HepG2 (cell line): Measurements from ENCODE around the gene ACTL8. TPM values are rescaled to one million over a fixed set of nuclear protein-coding genes. Genes with fewer than 3 reads are reported as not detected.

ENCODE experiments used
- ATAC-seq: fragments of 200-7000 bp; cut with Tn5 transposase; 3 replicates; pipeline ENCODE4 v1.9.1; 2020; ENCODE audit warnings: mild to moderate bottlenecking, moderate library complexity
- BruUV-seq: library from RNA; stranded (reverse); fragments of 400-500 nt; replicated peaks from 2 replicates; lab custom pipeline; 2021; lab: Mats Ljungman, UMichigan
- CTCF ChIA-PET: fragments of 300-600 bp; formaldehyde crosslinking; extraction: SDS; loops from one replicate; lab custom pipeline; 2021; ENCODE audit warnings: low total read pairs, inconsistent platforms, low intra/inter-chr PET ratio; lab: Yijun Ruan, JAX
- POLR2A ChIA-PET: fragments of 350-600 bp; sonication (Branson Sonifier 250); formaldehyde crosslinking; loops from one replicate; lab custom pipeline; 2020; ENCODE audit warnings: antibody characterized with exemption, inconsistent platforms; lab: Yijun Ruan, JAX
- DNase-seq: peaks from one replicate; pipeline ENCODE4 v3.0.0-alpha.2; 2015; ENCODE audit warnings: low spot score
- FAIRE-seq: peaks from 3 replicates; lab custom pipeline; 2011; peaks lifted over from hg19 to GRCh38; lab: Jason Lieb, UNC
- H2AFZ ChIP-seq: one replicate; pipeline ENCODE4 v1.6.1; 2011; ENCODE audit warnings: low read length, inconsistent platforms
- H3K27ac ChIP-seq: fragments of 300-600 bp; 3 replicates; pipeline ENCODE4 v1.8.0; 2011; ENCODE audit warnings: mixed run types, mild to moderate bottlenecking, mixed read lengths, low read length, inconsistent platforms; ENCODE audit not compliant: insufficient read depth; ENCODE audit errors: extremely low read length
- H3K27me3 ChIP-seq, 2 experiments: fragments of 200-600 bp in 1 of 2; 2 replicates in 1 of 2; 3 replicates in 1 of 2; pipeline versions ENCODE4 v1.6.0 to v1.8.0; 2011; ENCODE audit warnings: low read length in 2 of 2, mild to moderate bottlenecking in 2 of 2, moderate library complexity in 2 of 2, inconsistent platforms in 1 of 2; ENCODE audit not compliant: insufficient read depth in 2 of 2, control insufficient read depth in 1 of 2
- H3K36me3 ChIP-seq, 2 experiments: fragments of 200-600 bp in 1 of 2; replicated peaks in 1 of 2; 2 replicates in 1 of 2; 3 replicates in 1 of 2; pipeline versions ENCODE4 v1.5.1 to v1.8.0; 2011; ENCODE audit warnings: low read length in 2 of 2, inconsistent platforms in 1 of 2; ENCODE audit not compliant: insufficient read depth in 2 of 2, control insufficient read depth in 1 of 2
- H3K4me1 ChIP-seq: 2 replicates; pipeline ENCODE4 v1.5.1; 2012; ENCODE audit warnings: low read length, inconsistent platforms; ENCODE audit not compliant: insufficient read depth
- H3K4me2 ChIP-seq: 2 replicates; pipeline ENCODE4 v1.6.0; 2011; ENCODE audit warnings: low read depth, low read length, inconsistent platforms
- H3K4me3 ChIP-seq, 3 experiments: fragments of 200-600 bp in 1 of 3; sonication (generic), shearing (Covaris generic) in 1 of 3; replicated peaks in 1 of 3; 2 replicates each; pipeline ENCODE4 v1.5.1; 2011 to 2016; ENCODE audit warnings: low read length in 3 of 3, inconsistent platforms in 2 of 3, low read depth in 2 of 3, mild to moderate bottlenecking in 2 of 3, control low read depth in 1 of 3, mixed read lengths in 1 of 3; ENCODE audit not compliant: insufficient read depth in 1 of 3
- H3K79me2 ChIP-seq: one replicate; pipeline ENCODE4 v1.6.1; 2011; ENCODE audit warnings: low read length, inconsistent platforms; ENCODE audit not compliant: insufficient read depth
- H3K9ac ChIP-seq: 2 replicates; pipeline ENCODE4 v1.6.0; 2011; ENCODE audit warnings: mild to moderate bottlenecking, low read depth, low read length, inconsistent platforms; ENCODE audit not compliant: insufficient read depth
- H3K9me3 ChIP-seq: 2 replicates; pipeline ENCODE4 v1.5.1; 2012; ENCODE audit warnings: mild to moderate bottlenecking, low read length
- H4K20me1 ChIP-seq: 2 replicates; pipeline ENCODE4 v1.6.0; 2011; ENCODE audit warnings: inconsistent platforms, mild to moderate bottlenecking, low read length, moderate library complexity; ENCODE audit not compliant: insufficient read depth
- GTF3A ChIP-seq: sonication (generic); formaldehyde crosslinking; conservative IDR thresholded peaks from 2 replicates; pipeline ENCODE4 v1.4.0; 2020; ENCODE audit warnings: mild to moderate bottlenecking, missing genetic modification reagents
- HOXA7 ChIP-seq: sonication (generic); formaldehyde crosslinking; IDR thresholded peaks from 2 replicates; pipeline ENCODE4 v1.8.1; 2022; ENCODE audit warnings: mild to moderate bottlenecking, missing genetic modification reagents, moderate library complexity
- KLF15 ChIP-seq: sonication (generic); formaldehyde crosslinking; IDR thresholded peaks from 2 replicates; pipeline ENCODE4 v1.8.1; 2023; ENCODE audit warnings: borderline replicate concordance, mild to moderate bottlenecking, inconsistent platforms, missing genetic modification reagents, mixed read lengths
- SMAD9 ChIP-seq: sonication (generic); formaldehyde crosslinking; IDR thresholded peaks from 2 replicates; pipeline ENCODE4 v1.5.1; 2020; ENCODE audit warnings: mild to moderate bottlenecking, missing genetic modification reagents
- SMARCE1 ChIP-seq: fragments of 450-650 bp; IDR thresholded peaks from 2 replicates; pipeline ENCODE4 v1.6.1; 2017; ENCODE audit warnings: borderline replicate concordance
- TMF1 ChIP-seq: sonication (generic); formaldehyde crosslinking; IDR thresholded peaks from 2 replicates; pipeline ENCODE4 v1.8.1; 2022; ENCODE audit warnings: low read depth, missing genetic modification reagents
- WIZ ChIP-seq: sonication (generic); formaldehyde crosslinking; IDR thresholded peaks from 2 replicates; pipeline ENCODE4 v1.5.1; 2020; ENCODE audit warnings: mild to moderate bottlenecking, missing genetic modification reagents
- ZFYVE20 ChIP-seq: sonication (generic); formaldehyde crosslinking; IDR thresholded peaks from 2 replicates; pipeline ENCODE4 v1.8.0; 2023; ENCODE audit warnings: low read depth, mild to moderate bottlenecking, moderate library complexity, missing genetic modification reagents, borderline replicate concordance
- ZNF260 ChIP-seq: sonication (generic); formaldehyde crosslinking; IDR thresholded peaks from 2 replicates; pipeline ENCODE4 v1.4.0; 2020; ENCODE audit warnings: missing genetic modification reagents, low read depth, mild to moderate bottlenecking, borderline replicate concordance
- ZNF432 ChIP-seq: sonication (generic); formaldehyde crosslinking; IDR thresholded peaks from 2 replicates; pipeline ENCODE4 v1.5.0; 2020; ENCODE audit warnings: missing genetic modification reagents, mild to moderate bottlenecking, borderline replicate concordance
- WGBS: methylation state at CpG from one replicate; pipeline ENCODE4 v1.1.6; 2017; ENCODE audit warnings: low lambda C conversion rate; 5-methylcytosine and 5-hydroxymethylcytosine counted together
- in situ Hi-C: cut with HindIII; loops from 2 replicates; pipeline ENCODE4 v1.10.0; 2017; ENCODE audit warnings: low pct_unique_long_range_greater_than_20kb; ENCODE audit not compliant: extremely low pct_ligation_motif_present
- intact Hi-C: fragments of 100-400 bp; cut with micrococcal nuclease; formaldehyde crosslinking; loops from one replicate; pipeline ENCODE4 v1.10.0; 2022; ENCODE audit not compliant: unreplicated experiment
- polyA plus RNA-seq, 8 experiments: library from polyadenylated mRNA; depleted of rRNA in 3 of 8; stranded (reverse) in 7 of 8; unstranded in 1 of 8; fragments of >200 nt; fragmentation: Illumina TruSeq in 4 of 8; extraction: Trizol in 4 of 8; gene quantifications; 2 replicates each; pipeline versions ENCODE4 v1.2.1 to v1.2.3, GENCODE V29; 2011 to 2016; ENCODE audit warnings: low read depth in 4 of 8, missing spikeins in 1 of 8, mixed read lengths in 1 of 8; ENCODE audit not compliant: insufficient read depth in 1 of 8
- total RNA-seq, 5 experiments: library from RNA; depleted of rRNA; stranded (reverse); fragments of >200 nt; fragmentation: Illumina TruSeq; extraction: Trizol; gene quantifications; 2 replicates each; pipeline ENCODE4 v1.2.3, GENCODE V29; 2016; ENCODE audit warnings: low read depth in 1 of 5
- TF ChIP-seq, protein P1 (sequence below): sonication (generic); formaldehyde crosslinking; IDR thresholded peaks from 2 replicates; pipeline ENCODE4 v1.8.1; 2023; ENCODE audit warnings: mild to moderate bottlenecking, missing genetic modification reagents, borderline replicate concordance
- TF ChIP-seq, protein P2 (sequence below): sonication (generic); formaldehyde crosslinking; IDR thresholded peaks from 2 replicates; pipeline ENCODE4 v1.5.0; 2020; ENCODE audit warnings: missing genetic modification reagents
- TF ChIP-seq, protein P3 (sequence below): sonication (generic); formaldehyde crosslinking; IDR thresholded peaks from 2 replicates; pipeline ENCODE4 v1.8.1; 2022; ENCODE audit warnings: mild to moderate bottlenecking, missing genetic modification reagents
- TF ChIP-seq, protein P4 (sequence below): sonication (generic); formaldehyde crosslinking; IDR thresholded peaks from 2 replicates; pipeline ENCODE4 v1.5.1; 2020; ENCODE audit warnings: missing genetic modification reagents, mild to moderate bottlenecking, borderline replicate concordance
- TF ChIP-seq, protein P5 (sequence below): sonication (generic); formaldehyde crosslinking; IDR thresholded peaks from 2 replicates; pipeline ENCODE4 v1.9.0; 2021; ENCODE audit warnings: mild to moderate bottlenecking, missing genetic modification reagents

The ACTL8 gene
- total and polyA plus RNA-seq, 2 of the 13 experiments (the other 11 are each of a cell fraction or from before 2014, with no cell fraction given): 0.09 to 0.64 TPM

DNA sequence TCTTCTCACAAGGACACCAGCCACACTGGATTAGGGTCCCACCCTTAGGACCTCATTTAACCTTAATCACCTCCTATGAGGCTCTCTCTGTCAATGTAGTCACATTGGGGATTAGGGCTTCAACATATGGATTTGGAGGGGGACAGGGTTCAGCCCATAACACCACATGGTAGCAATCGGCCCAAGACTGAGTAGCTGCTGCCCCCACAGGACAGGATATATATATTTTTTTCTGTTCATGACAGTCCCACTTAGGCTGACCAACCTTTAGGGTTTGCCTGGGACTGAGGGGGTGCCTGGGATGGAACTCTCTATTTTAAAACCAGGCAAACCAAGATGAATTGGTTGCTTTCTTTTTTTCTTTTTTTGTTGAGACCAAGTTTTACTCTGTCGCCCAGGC, 8.2 kb upstream of the ACTL8 start:
- Histone ChIP-seq H2AFZ (no peak overlapping the region), H3K36me3 (no peaks in the 10 kb centered on the region), H3K79me2 (no peaks in the 10 kb centered on the region), H3K9me3 (no peaks in the 10 kb centered on the region), H3K4me2 (no peak overlapping the region), H3K27me3 (peaks cover 2 to 14% of the 10 kb centered on the region in 2 experiments; a peak in 3 of 5 replicates), H3K4me1 (no peaks in the 10 kb centered on the region), H3K9ac (no peak overlapping the region), H3K4me3 (no peak overlapping the region), H4K20me1 (no peaks in the 10 kb centered on the region), H3K27ac (no peak overlapping the region)
- in situ Hi-C loops (no loop called here), intact Hi-C loops (no loop called here)
- WGBS: 28% methylated on average over 2 of the region's 2 CpGs
- FAIRE-seq (no peak), DNase-seq (no peak), ATAC-seq (no peak)
- no TSS peak for BruUV-seq
- POLR2A ChIA-PET: no interaction called here
- CTCF ChIA-PET: no interaction called here
- TF ChIP-seq GTF3A (CRISPR knock-in tag) (no peak), TMF1 (CRISPR knock-in tag) (no peak), SMARCE1 (no peak), ZNF432 (CRISPR knock-in tag) (no peak), KLF15 (CRISPR knock-in tag) (no peak), HOXA7 (CRISPR knock-in tag) (no peak), ZFYVE20 (no peak), SMAD9 (CRISPR knock-in tag) (no peak), WIZ (CRISPR knock-in tag) (no peak), ZNF260 (CRISPR knock-in tag) (no peak)
- TF ChIP-seq, protein P1, sequence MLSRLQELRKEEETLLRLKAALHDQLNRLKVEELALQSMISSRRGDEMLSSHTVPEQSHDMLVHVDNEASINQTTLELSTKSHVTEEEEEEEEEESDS (CRISPR knock-in tag): no peak
- TF ChIP-seq, protein P2, sequence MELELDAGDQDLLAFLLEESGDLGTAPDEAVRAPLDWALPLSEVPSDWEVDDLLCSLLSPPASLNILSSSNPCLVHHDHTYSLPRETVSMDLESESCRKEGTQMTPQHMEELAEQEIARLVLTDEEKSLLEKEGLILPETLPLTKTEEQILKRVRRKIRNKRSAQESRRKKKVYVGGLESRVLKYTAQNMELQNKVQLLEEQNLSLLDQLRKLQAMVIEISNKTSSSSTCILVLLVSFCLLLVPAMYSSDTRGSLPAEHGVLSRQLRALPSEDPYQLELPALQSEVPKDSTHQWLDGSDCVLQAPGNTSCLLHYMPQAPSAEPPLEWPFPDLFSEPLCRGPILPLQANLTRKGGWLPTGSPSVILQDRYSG (CRISPR knock-in tag): no peak
- TF ChIP-seq, protein P3, sequence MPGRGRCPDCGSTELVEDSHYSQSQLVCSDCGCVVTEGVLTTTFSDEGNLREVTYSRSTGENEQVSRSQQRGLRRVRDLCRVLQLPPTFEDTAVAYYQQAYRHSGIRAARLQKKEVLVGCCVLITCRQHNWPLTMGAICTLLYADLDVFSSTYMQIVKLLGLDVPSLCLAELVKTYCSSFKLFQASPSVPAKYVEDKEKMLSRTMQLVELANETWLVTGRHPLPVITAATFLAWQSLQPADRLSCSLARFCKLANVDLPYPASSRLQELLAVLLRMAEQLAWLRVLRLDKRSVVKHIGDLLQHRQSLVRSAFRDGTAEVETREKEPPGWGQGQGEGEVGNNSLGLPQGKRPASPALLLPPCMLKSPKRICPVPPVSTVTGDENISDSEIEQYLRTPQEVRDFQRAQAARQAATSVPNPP (CRISPR knock-in tag): no peak
- TF ChIP-seq, protein P4, sequence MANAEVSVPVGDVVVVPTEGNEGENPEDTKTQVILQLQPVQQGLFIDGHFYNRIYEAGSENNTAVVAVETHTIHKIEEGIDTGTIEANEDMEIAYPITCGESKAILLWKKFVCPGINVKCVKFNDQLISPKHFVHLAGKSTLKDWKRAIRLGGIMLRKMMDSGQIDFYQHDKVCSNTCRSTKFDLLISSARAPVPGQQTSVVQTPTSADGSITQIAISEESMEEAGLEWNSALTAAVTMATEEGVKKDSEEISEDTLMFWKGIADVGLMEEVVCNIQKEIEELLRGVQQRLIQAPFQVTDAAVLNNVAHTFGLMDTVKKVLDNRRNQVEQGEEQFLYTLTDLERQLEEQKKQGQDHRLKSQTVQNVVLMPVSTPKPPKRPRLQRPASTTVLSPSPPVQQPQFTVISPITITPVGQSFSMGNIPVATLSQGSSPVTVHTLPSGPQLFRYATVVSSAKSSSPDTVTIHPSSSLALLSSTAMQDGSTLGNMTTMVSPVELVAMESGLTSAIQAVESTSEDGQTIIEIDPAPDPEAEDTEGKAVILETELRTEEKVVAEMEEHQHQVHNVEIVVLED (CRISPR knock-in tag): no peak
- TF ChIP-seq, protein P5, sequence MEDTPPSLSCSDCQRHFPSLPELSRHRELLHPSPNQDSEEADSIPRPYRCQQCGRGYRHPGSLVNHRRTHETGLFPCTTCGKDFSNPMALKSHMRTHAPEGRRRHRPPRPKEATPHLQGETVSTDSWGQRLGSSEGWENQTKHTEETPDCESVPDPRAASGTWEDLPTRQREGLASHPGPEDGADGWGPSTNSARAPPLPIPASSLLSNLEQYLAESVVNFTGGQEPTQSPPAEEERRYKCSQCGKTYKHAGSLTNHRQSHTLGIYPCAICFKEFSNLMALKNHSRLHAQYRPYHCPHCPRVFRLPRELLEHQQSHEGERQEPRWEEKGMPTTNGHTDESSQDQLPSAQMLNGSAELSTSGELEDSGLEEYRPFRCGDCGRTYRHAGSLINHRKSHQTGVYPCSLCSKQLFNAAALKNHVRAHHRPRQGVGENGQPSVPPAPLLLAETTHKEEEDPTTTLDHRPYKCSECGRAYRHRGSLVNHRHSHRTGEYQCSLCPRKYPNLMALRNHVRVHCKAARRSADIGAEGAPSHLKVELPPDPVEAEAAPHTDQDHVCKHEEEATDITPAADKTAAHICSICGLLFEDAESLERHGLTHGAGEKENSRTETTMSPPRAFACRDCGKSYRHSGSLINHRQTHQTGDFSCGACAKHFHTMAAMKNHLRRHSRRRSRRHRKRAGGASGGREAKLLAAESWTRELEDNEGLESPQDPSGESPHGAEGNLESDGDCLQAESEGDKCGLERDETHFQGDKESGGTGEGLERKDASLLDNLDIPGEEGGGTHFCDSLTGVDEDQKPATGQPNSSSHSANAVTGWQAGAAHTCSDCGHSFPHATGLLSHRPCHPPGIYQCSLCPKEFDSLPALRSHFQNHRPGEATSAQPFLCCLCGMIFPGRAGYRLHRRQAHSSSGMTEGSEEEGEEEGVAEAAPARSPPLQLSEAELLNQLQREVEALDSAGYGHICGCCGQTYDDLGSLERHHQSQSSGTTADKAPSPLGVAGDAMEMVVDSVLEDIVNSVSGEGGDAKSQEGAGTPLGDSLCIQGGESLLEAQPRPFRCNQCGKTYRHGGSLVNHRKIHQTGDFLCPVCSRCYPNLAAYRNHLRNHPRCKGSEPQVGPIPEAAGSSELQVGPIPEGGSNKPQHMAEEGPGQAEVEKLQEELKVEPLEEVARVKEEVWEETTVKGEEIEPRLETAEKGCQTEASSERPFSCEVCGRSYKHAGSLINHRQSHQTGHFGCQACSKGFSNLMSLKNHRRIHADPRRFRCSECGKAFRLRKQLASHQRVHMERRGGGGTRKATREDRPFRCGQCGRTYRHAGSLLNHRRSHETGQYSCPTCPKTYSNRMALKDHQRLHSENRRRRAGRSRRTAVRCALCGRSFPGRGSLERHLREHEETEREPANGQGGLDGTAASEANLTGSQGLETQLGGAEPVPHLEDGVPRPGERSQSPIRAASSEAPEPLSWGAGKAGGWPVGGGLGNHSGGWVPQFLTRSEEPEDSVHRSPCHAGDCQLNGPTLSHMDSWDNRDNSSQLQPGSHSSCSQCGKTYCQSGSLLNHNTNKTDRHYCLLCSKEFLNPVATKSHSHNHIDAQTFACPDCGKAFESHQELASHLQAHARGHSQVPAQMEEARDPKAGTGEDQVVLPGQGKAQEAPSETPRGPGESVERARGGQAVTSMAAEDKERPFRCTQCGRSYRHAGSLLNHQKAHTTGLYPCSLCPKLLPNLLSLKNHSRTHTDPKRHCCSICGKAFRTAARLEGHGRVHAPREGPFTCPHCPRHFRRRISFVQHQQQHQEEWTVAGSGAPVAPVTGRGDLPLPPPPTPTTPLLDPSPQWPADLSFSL (CRISPR knock-in tag): no peak
